Activated CD4-positive, alpha-beta T cell treated with anti-CD3 and anti-CD28 coated beads, Interleukin-2, amount 50 U/mL, for 48 hours (primary cell): ENCODE results near the gene EFCAB12.

Source experiments
- DNase-seq, 2 experiments: peaks; one replicate each; pipeline ENCODE4 v3.0.0-alpha.2; 2020

Gene EFCAB12

GRCh38 chr3:129442947-129443346, 14.5 kb upstream of the EFCAB12 start:
- no peak for DNase-seq

- DNase-seq: no peak
These were observed 14.1 kb upstream of the EFCAB12 start for GRCh38 chr3:129442486-129442885.

GRCh38 chr3:129441782-129442181, 13.3 kb upstream of the EFCAB12 start:
- DNase-seq: no peak

- DNase-seq: no peak
These were observed 12.8 kb upstream of the EFCAB12 start for GRCh38 chr3:129441215-129441614.

- DNase-seq: no peak
These were observed 12.3 kb upstream of the EFCAB12 start for GRCh38 chr3:129440618-129441190.

GRCh38 chr3:129439817-129440617, 11.6 kb upstream of the EFCAB12 start, which contains the start of the genes IFT122 and MBD4:
Gene IFT122, plus strand, starts transcription at chr3:129440224. Its CDS starts 107 bp downstream, at chr3:129440331.
Gene MBD4, minus strand, starts transcription at chr3:129439948. Its CDS starts 115 bp downstream, at chr3:129439833.
- DNase-seq: peak; percentile 99

GRCh38 chr3:129439226-129439816, 10.9 kb upstream of the EFCAB12 start:
- DNase-seq: peak; percentile 49 to 59

GRCh38 chr3:129435367-129435766, 6.9 kb upstream of the EFCAB12 start:
- no peak for DNase-seq

- no peak for DNase-seq
These were observed 5.7 kb upstream of the EFCAB12 start for GRCh38 chr3:129434140-129434539.

- no peak for DNase-seq
These were observed 5.1 kb upstream of the EFCAB12 start for GRCh38 chr3:129433565-129433964.

- no peak for DNase-seq
These were observed 4.2 kb upstream of the EFCAB12 start for GRCh38 chr3:129432671-129433070.

GRCh38 chr3:129432036-129432435, 3.6 kb upstream of the EFCAB12 start:
- no peak for DNase-seq

GRCh38 chr3:129429602-129430001, 1.2 kb upstream of the EFCAB12 start:
- no peak for DNase-seq

- DNase-seq: no peak
These were observed 630 bp upstream of the EFCAB12 start for GRCh38 chr3:129429080-129429451.

GRCh38 chr3:129428007-129428375, 445 bp downstream of the EFCAB12 start:
- DNase-seq: no peak

- no peak for DNase-seq
These were observed 2.8 kb downstream of the EFCAB12 start for GRCh38 chr3:129425619-129426018.

- DNase-seq: no peak
These were observed 3.2 kb downstream of the EFCAB12 start for GRCh38 chr3:129425213-129425612.

- no peak for DNase-seq
These were observed 4.1 kb downstream of the EFCAB12 start for GRCh38 chr3:129424185-129424841.

GRCh38 chr3:129422897-129423296, 5.5 kb downstream of the EFCAB12 start:
- DNase-seq: no peak

GRCh38 chr3:129421988-129422745, 6.3 kb downstream of the EFCAB12 start:
- DNase-seq: no peak

GRCh38 chr3:129421236-129421883, 7.1 kb downstream of the EFCAB12 start:
- no peak for DNase-seq

GRCh38 chr3:129419476-129419875, 9.0 kb downstream of the EFCAB12 start:
- DNase-seq: no peak
